MM.1S (cell line): ENCODE measurements around the gene ENKUR.

Experiments
- DNase-seq: peaks from one replicate; pipeline ENCODE4 v3.0.0-alpha.2; 2015
- H2AFZ ChIP-seq: fragments of 300-600 bp; sonication (generic); 2 replicates; pipeline ENCODE4 v1.6.0; 2016; ENCODE audit warnings: antibody characterized with exemption, low read length
- H3F3A ChIP-seq: fragments of 300-600 bp; sonication (generic); 2 replicates; pipeline ENCODE4 v1.6.1; 2016; ENCODE audit warnings: mild to moderate bottlenecking, antibody characterized with exemption, low read length, moderate library complexity, mixed read lengths; ENCODE audit not compliant: insufficient read depth
- H3K27ac ChIP-seq: fragments of 300-600 bp; sonication (generic); 2 replicates; pipeline ENCODE4 v1.5.1; 2016; ENCODE audit warnings: mild to moderate bottlenecking, low read length
- H3K27me3 ChIP-seq: fragments of 300-600 bp; sonication (generic); replicated peaks from 2 replicates; pipeline ENCODE4 v1.6.0; 2016; ENCODE audit warnings: low read length; ENCODE audit not compliant: insufficient read depth
- H3K36me3 ChIP-seq: fragments of 300-600 bp; sonication (generic); replicated peaks from 2 replicates; pipeline ENCODE4 v1.6.1; 2016; ENCODE audit warnings: mild to moderate bottlenecking, low read length, mixed read lengths; ENCODE audit not compliant: insufficient read depth
- H3K4me1 ChIP-seq: fragments of 300-600 bp; sonication (generic); 2 replicates; pipeline ENCODE4 v1.6.1; 2016; ENCODE audit warnings: low read length, mixed read lengths
- H3K4me2 ChIP-seq: fragments of 300-600 bp; sonication (generic); 2 replicates; pipeline ENCODE4 v1.6.0; 2016; ENCODE audit warnings: low read depth, low read length
- H3K4me3 ChIP-seq: fragments of 300-600 bp; sonication (generic); 2 replicates; pipeline ENCODE4 v1.5.1; 2016; ENCODE audit warnings: low read length, mixed read lengths
- H3K79me2 ChIP-seq: fragments of 300-600 bp; sonication (generic); 2 replicates; pipeline ENCODE4 v1.6.1; 2016; ENCODE audit warnings: mixed run types, low read length, mixed read lengths
- H3K9ac ChIP-seq: fragments of 300-600 bp; sonication (generic); 2 replicates; pipeline ENCODE4 v1.6.1; 2016; ENCODE audit warnings: low read length, mixed read lengths
- H3K9me2 ChIP-seq: fragments of 300-600 bp; sonication (generic); replicated peaks from 2 replicates; pipeline ENCODE4 v1.6.1; 2016; ENCODE audit warnings: mild to moderate bottlenecking, low read length, mixed read lengths; ENCODE audit not compliant: insufficient read depth
- H3K9me3 ChIP-seq: fragments of 300-600 bp; sonication (generic); replicated peaks from 2 replicates; pipeline ENCODE4 v1.6.1; 2016; ENCODE audit warnings: mild to moderate bottlenecking, low read length, mixed read lengths; ENCODE audit not compliant: insufficient read depth
- H4K20me1 ChIP-seq: fragments of 300-600 bp; sonication (generic); 2 replicates; pipeline ENCODE4 v1.6.1; 2016; ENCODE audit warnings: mild to moderate bottlenecking, low read length, moderate library complexity, mixed read lengths; ENCODE audit not compliant: insufficient read depth
- CTCF ChIP-seq: fragments of 300-600 bp; sonication (generic); IDR thresholded peaks from 2 replicates; pipeline ENCODE4 v1.5.1; 2016; ENCODE audit warnings: antibody characterized with exemption, low read length, mixed read lengths
- EZH2 ChIP-seq: fragments of 300-600 bp; sonication (generic); optimal IDR thresholded peaks from 2 replicates; pipeline ENCODE3; 2017; ENCODE audit warnings: low read depth, mild to moderate bottlenecking, antibody characterized with exemption, low read length, mixed read lengths
- EZH2phosphoT487 ChIP-seq: fragments of 300-600 bp; sonication (generic); IDR thresholded peaks from 2 replicates; pipeline ENCODE4 v1.6.1; 2018; ENCODE audit warnings: antibody characterized with exemption, low read length

ENKUR gene

DNA sequence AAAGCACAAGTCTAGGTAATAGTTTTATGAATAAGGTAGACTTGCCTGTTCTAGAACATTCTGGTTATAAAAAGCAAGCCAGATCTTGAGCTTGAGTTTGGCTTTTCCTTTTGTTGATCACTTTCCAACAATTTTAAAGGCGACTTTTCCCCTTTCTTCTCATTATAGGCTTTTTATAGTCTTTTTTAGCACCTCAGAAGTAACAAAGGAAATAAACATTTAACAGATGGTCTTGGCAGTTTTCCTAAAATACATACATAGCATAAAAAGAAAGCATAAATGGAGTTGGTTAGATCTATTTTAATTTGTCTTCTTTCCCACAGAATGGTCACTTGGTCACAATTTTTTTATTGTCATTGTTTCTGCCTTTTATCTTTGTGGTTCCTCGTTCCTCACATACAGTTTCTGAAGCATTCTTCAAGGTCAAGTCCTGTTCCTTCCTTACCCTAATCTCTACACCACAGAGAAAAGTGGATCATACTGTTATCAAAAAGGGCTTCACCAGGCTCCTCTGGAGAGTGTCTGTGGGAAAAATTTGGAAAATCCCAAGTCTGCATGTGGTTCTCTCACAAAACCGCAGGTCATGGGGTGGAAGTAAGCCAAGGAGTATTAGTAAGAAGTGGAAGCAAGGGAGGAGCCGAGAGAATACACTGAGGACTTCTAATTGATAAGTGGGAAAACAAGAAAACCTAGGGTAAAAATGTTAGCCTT is 31.8 kb upstream of the ENKUR start:
- TF ChIP-seq CTCF, result no peak
- TF ChIP-seq EZH2phosphoT487, result no peak
- no peak for TF ChIP-seq EZH2
- Histone ChIP-seq H3K79me2 (no peaks in the 10 kb centered on the region), H3K9me2 (no peaks in the 10 kb centered on the region), H3K27ac (no peak overlapping the region), H3K36me3 (no peaks in the 10 kb centered on the region), H3K27me3 (no peaks in the 10 kb centered on the region), H3K4me1 (no peaks in the 10 kb centered on the region), H2AFZ (no peak overlapping the region), H3K9me3 (no peaks in the 10 kb centered on the region), H3K9ac (no peak overlapping the region), H3K4me3 (no peak overlapping the region), H3K4me2 (no peak overlapping the region), H4K20me1 (no peaks in the 10 kb centered on the region), H3F3A (no peaks in the 10 kb centered on the region)
- no peak for DNase-seq

DNA sequence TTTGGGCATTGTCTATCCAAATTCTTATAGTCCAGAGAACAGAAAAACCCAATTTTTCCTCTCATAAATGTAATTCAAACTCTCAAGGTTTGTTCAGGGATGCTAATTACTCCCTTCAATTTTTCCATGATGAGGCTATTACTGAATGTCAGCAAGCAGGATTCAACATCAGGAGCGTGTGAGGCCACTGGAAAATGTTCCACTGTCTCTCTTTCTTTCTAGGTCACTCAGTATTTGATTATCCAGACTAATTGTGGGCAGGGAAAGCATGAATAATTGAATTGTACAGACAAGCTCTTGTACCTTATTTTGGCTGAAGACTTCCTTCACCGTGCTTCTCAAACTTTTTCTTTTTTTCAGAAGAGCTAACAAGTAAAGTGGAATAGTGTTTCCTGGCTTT is 31.1 kb upstream of the ENKUR start:
- no peak for DNase-seq
- Histone ChIP-seq H3K79me2 (no peaks in the 10 kb centered on the region), H2AFZ (no peak overlapping the region)

GRCh38 chr10:25046641-25047040 is 30.7 kb upstream of the ENKUR start:
- Histone ChIP-seq H3K4me2 (no peak overlapping the region), H3K27ac (no peak overlapping the region), H3K9ac (no peak overlapping the region), H3K79me2 (no peaks in the 10 kb centered on the region), H3K27me3 (no peaks in the 10 kb centered on the region), H3K4me1 (no peaks in the 10 kb centered on the region), H3K9me2 (no peaks in the 10 kb centered on the region), H3K9me3 (no peaks in the 10 kb centered on the region), H4K20me1 (no peaks in the 10 kb centered on the region), H3F3A (no peaks in the 10 kb centered on the region), H2AFZ (no peak overlapping the region), H3K36me3 (no peaks in the 10 kb centered on the region), H3K4me3 (no peak overlapping the region)
- no peak for DNase-seq
- TF ChIP-seq EZH2 (no peak), CTCF (no peak), EZH2phosphoT487 (no peak)

More for the DNA sequence above, 31.1 kb upstream of the ENKUR start:
- no peaks in the 10 kb centered on the region for H3F3A ChIP-seq
- H3K9ac ChIP-seq, result no peak overlapping the region
- H3K9me3 ChIP-seq, result no peaks in the 10 kb centered on the region
- no peaks in the 10 kb centered on the region for H3K9me2 ChIP-seq
- H3K27ac ChIP-seq, result no peak overlapping the region
- no peaks in the 10 kb centered on the region for H3K36me3 ChIP-seq
- H4K20me1 ChIP-seq, result no peaks in the 10 kb centered on the region
- no peaks in the 10 kb centered on the region for H3K4me1 ChIP-seq
- H3K27me3 ChIP-seq, result no peaks in the 10 kb centered on the region
- no peak overlapping the region for H3K4me2 ChIP-seq
- TF ChIP-seq EZH2, result no peak
- no peak for TF ChIP-seq CTCF
- TF ChIP-seq EZH2phosphoT487, result no peak
- no peak overlapping the region for H3K4me3 ChIP-seq
